Smooth muscle cell (in vitro differentiated cells): ENCODE results near the gene MCF2L. TPM values are rescaled to one million over a fixed set of nuclear protein-coding genes. Genes with fewer than 3 reads are reported as not detected.

Experiments used
- DNase-seq: peaks from one replicate; lab custom pipeline; 2025; ENCODE audit not compliant: unreplicated experiment; lab: John Stamatoyannopoulos, UW
- H2AFZ ChIP-seq: fragments of 200-600 bp; sonication (generic); 2 replicates; pipeline ENCODE4 v1.6.0; 2016; ENCODE audit warnings: antibody characterized with exemption, low read depth, mild to moderate bottlenecking
- H3F3A ChIP-seq: fragments of 200-600 bp; sonication (generic); 2 replicates; pipeline ENCODE4 v1.6.0; 2017; ENCODE audit warnings: antibody characterized with exemption, low read depth
- H3K27ac ChIP-seq: fragments of 200-600 bp; sonication (generic); 2 replicates; pipeline ENCODE4 v1.5.1; 2016; ENCODE audit warnings: low read depth, mild to moderate bottlenecking
- H3K27me3 ChIP-seq: fragments of 200-600 bp; sonication (generic); 2 replicates; pipeline ENCODE4 v1.6.1; 2016; ENCODE audit warnings: low read depth, mild to moderate bottlenecking
- H3K36me3 ChIP-seq: fragments of 200-600 bp; sonication (generic); 2 replicates; pipeline ENCODE4 v1.5.1; 2016; ENCODE audit warnings: low read depth
- H3K4me1 ChIP-seq: fragments of 200-600 bp; sonication (generic); 2 replicates; pipeline ENCODE4 v1.5.1; 2016; ENCODE audit warnings: low read depth
- H3K4me2 ChIP-seq: fragments of 200-600 bp; sonication (generic); 2 replicates; pipeline ENCODE4 v1.6.0; 2016; ENCODE audit warnings: mild to moderate bottlenecking
- H3K4me3 ChIP-seq: fragments of 200-600 bp; sonication (generic); 2 replicates; pipeline ENCODE4 v1.5.1; 2016; ENCODE audit warnings: mild to moderate bottlenecking
- H3K79me2 ChIP-seq: fragments of 200-600 bp; sonication (generic); 2 replicates; pipeline ENCODE4 v1.6.0; 2016; ENCODE audit warnings: low read depth, mild to moderate bottlenecking
- H3K9ac ChIP-seq: fragments of 200-600 bp; sonication (generic); 2 replicates; pipeline ENCODE4 v1.6.0; 2016; ENCODE audit warnings: low read depth
- H3K9me3 ChIP-seq: fragments of 200-600 bp; sonication (generic); replicated peaks from 2 replicates; pipeline ENCODE4 v1.5.1; 2016; ENCODE audit warnings: low read depth
- H4K20me1 ChIP-seq: fragments of 200-600 bp; sonication (generic); 2 replicates; pipeline ENCODE4 v1.6.0; 2016; ENCODE audit warnings: low read depth
- WGBS: methylation state at CpG from one replicate; pipeline ENCODE4 v1.1.7; 2016; ENCODE audit warnings: low lambda C conversion rate; 5-methylcytosine and 5-hydroxymethylcytosine counted together
- polyA plus RNA-seq: library from polyadenylated mRNA; unstranded; fragments of >200 nt; fragmentation: Nextera tagmentation; extraction: Ambion mirVana; gene quantifications from 2 replicates; pipeline ENCODE4 v1.2.1, GENCODE V29; 2016
- total RNA-seq: library from RNA; depleted of rRNA; stranded (reverse); fragments of >200 nt; gene quantifications from 2 replicates; pipeline ENCODE4 v1.2.3, GENCODE V29; 2014
- TF ChIP-seq, protein P1 (sequence below): fragments of 200-600 bp; sonication (generic); IDR thresholded peaks from 2 replicates; pipeline ENCODE4 v1.5.1; 2017; ENCODE audit warnings: borderline replicate concordance, mild to moderate bottlenecking, antibody characterized with exemption; ENCODE audit not compliant: insufficient read depth, poor library complexity, severe bottlenecking

MCF2L gene
- total and polyA plus RNA-seq, 2 experiments from 2014 or later, result 0.54 to 7.6 TPM

DNA sequence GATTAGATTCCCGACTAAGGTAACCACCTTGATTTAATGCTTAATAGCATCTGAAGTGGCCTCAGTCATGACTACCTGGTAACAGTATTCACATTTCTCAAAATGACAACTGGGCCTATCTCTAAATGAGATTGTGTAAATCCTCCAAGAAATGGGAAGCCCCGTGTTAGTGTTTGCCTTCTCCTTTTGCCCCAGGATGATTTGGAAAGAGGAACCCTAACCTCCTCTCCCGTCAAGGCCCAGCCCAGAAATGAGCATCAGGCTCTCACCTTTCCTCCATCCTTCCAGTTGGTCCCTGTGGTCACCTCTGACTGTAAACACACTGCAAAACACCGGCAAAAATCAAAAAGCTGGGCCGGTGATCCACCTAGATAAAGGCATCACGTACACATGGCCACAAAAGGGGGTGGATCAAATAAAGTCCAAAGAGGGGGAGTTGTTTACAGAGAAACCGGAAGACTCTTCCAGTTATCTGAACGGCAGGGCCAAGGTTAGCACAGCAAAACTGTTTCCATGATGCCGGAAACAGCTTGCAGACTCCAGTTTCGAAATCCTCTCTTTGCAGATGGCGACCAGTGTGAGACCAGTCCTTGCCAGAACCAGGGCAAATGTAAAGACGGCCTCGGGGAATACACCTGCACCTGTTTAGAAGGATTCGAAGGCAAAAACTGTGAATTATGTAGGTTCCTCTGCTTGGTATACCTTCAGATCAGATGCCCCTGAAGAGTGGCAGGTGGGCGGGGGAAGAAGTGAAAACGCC lies 170.0 kb downstream of the MCF2L start:
- WGBS, result 90% methylated on average over 16 of the region's 16 CpGs
- H3K79me2 ChIP-seq, result no peaks in the 10 kb centered on the region
- DNase-seq, result no peak
- no peak overlapping the region for H2AFZ ChIP-seq
- H3K9me3 ChIP-seq, result no peaks in the 10 kb centered on the region
- H3K27me3 ChIP-seq, result no peaks in the 10 kb centered on the region
- no peak overlapping the region for H3K27ac ChIP-seq
- H3K36me3 ChIP-seq, result no peaks in the 10 kb centered on the region
- no peaks in the 10 kb centered on the region for H3K4me1 ChIP-seq
- H3K9ac ChIP-seq, result no peak overlapping the region
- no peak overlapping the region for H3K4me3 ChIP-seq
- no peaks in the 10 kb centered on the region for H4K20me1 ChIP-seq
- no peak overlapping the region for H3K4me2 ChIP-seq
- TF ChIP-seq, protein P1, sequence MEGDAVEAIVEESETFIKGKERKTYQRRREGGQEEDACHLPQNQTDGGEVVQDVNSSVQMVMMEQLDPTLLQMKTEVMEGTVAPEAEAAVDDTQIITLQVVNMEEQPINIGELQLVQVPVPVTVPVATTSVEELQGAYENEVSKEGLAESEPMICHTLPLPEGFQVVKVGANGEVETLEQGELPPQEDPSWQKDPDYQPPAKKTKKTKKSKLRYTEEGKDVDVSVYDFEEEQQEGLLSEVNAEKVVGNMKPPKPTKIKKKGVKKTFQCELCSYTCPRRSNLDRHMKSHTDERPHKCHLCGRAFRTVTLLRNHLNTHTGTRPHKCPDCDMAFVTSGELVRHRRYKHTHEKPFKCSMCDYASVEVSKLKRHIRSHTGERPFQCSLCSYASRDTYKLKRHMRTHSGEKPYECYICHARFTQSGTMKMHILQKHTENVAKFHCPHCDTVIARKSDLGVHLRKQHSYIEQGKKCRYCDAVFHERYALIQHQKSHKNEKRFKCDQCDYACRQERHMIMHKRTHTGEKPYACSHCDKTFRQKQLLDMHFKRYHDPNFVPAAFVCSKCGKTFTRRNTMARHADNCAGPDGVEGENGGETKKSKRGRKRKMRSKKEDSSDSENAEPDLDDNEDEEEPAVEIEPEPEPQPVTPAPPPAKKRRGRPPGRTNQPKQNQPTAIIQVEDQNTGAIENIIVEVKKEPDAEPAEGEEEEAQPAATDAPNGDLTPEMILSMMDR, result no peak
- no peaks in the 10 kb centered on the region for H3F3A ChIP-seq

GRCh38 chr13:113139577-113139976 lies 170.6 kb downstream of the MCF2L start:
- Histone ChIP-seq H3K79me2 (no peaks in the 10 kb centered on the region), H3K9me3 (no peaks in the 10 kb centered on the region), H4K20me1 (no peaks in the 10 kb centered on the region), H2AFZ (no peak overlapping the region), H3K36me3 (no peaks in the 10 kb centered on the region), H3F3A (no peaks in the 10 kb centered on the region), H3K4me3 (no peak overlapping the region), H3K9ac (no peak overlapping the region), H3K27me3 (no peaks in the 10 kb centered on the region), H3K4me1 (no peaks in the 10 kb centered on the region), H3K27ac (no peak overlapping the region), H3K4me2 (no peak overlapping the region)
- TF ChIP-seq, protein P1, result no peak
- no peak for DNase-seq
- WGBS, result 93% methylated on average over 5 of the region's 5 CpGs

GRCh38 chr13:113140677-113141600 lies 171.9 kb downstream of the MCF2L start:
- WGBS, result 95% methylated on average over 26 of the region's 26 CpGs
- Histone ChIP-seq H3K36me3 (no peaks in the 10 kb centered on the region), H2AFZ (no peak overlapping the region), H3K4me3 (no peak overlapping the region), H4K20me1 (no peaks in the 10 kb centered on the region), H3K79me2 (no peaks in the 10 kb centered on the region), H3K27me3 (no peaks in the 10 kb centered on the region), H3K4me1 (no peaks in the 10 kb centered on the region), H3K9ac (no peak overlapping the region), H3K9me3 (no peaks in the 10 kb centered on the region), H3K4me2 (no peak overlapping the region), H3K27ac (no peak overlapping the region), H3F3A (no peaks in the 10 kb centered on the region)
- DNase-seq, result no peak
- TF ChIP-seq, protein P1, result no peak
